AG20443 (cell line): ENCODE measurements around the gene CTXND1.

Experiments
- DNase-seq: peaks from one replicate; pipeline ENCODE4 v3.0.0; 2012; ENCODE audit warnings: low spot score, mixed read lengths

The CTXND1 gene

GRCh38 chr15:80180986-80181385 is 71.0 kb downstream of the CTXND1 start:
- no peak for DNase-seq

GRCh38 chr15:80180468-80180867 is 71.5 kb downstream of the CTXND1 start:
- no peak for DNase-seq

- DNase-seq = no peak
Measured at GRCh38 chr15:80179935-80180334, 72.1 kb downstream of the CTXND1 start.

GRCh38 chr15:80179025-80179759 is 72.8 kb downstream of the CTXND1 start:
- peak; percentile 87 for DNase-seq

GRCh38 chr15:80177156-80177555 is 74.9 kb downstream of the CTXND1 start:
- no peak for DNase-seq

- no peak for DNase-seq
Measured at GRCh38 chr15:80176443-80176842, 75.6 kb downstream of the CTXND1 start.

GRCh38 chr15:80175436-80175835 is 76.6 kb downstream of the CTXND1 start:
- DNase-seq = no peak

- DNase-seq = peak; percentile 71
Measured at GRCh38 chr15:80174017-80174746, 77.8 kb downstream of the CTXND1 start.

GRCh38 chr15:80173022-80173759 is 78.8 kb downstream of the CTXND1 start:
- DNase-seq = peak; percentile 63

- no peak for DNase-seq
Measured at GRCh38 chr15:80172401-80172800, 79.6 kb downstream of the CTXND1 start.

GRCh38 chr15:80171787-80172186 is 80.2 kb downstream of the CTXND1 start:
- DNase-seq = no peak

GRCh38 chr15:80170596-80170995 is 81.4 kb downstream of the CTXND1 start:
- DNase-seq = no peak

GRCh38 chr15:80169768-80170357 is 82.2 kb downstream of the CTXND1 start:
- DNase-seq = no peak

GRCh38 chr15:80168421-80168820 is 83.6 kb downstream of the CTXND1 start:
- no peak for DNase-seq

GRCh38 chr15:80167936-80168335 is 84.1 kb downstream of the CTXND1 start:
- no peak for DNase-seq

- no peak for DNase-seq
Measured at GRCh38 chr15:80163897-80164296, 88.1 kb downstream of the CTXND1 start.

- DNase-seq = no peak
Measured at GRCh38 chr15:80163217-80163616, 88.8 kb downstream of the CTXND1 start.

GRCh38 chr15:80162059-80162554 is 89.9 kb downstream of the CTXND1 start:
- no peak for DNase-seq

GRCh38 chr15:80161468-80162016 is 90.5 kb downstream of the CTXND1 start:
- DNase-seq = no peak

- peak; percentile 85 for DNase-seq
Measured at GRCh38 chr15:80160570-80161156, 91.3 kb downstream of the CTXND1 start.

GRCh38 chr15:80159811-80160569 is 92.0 kb downstream of the CTXND1 start:
- DNase-seq = no peak
